PFSK-1 (cell line): ENCODE results near the gene ANKHD1.

Experiments
- FOXP2 ChIP-seq: optimal IDR thresholded peaks from 2 replicates; pipeline ENCODE3; 2011; ENCODE audit warnings: borderline replicate concordance, control low read depth, inconsistent platforms; ENCODE audit not compliant: insufficient read depth; ENCODE audit errors: extremely low read length, extremely low read depth
- POLR2AphosphoS5 ChIP-seq: IDR thresholded peaks from 2 replicates; pipeline ENCODE4 v1.6.1; 2012; ENCODE audit warnings: low read depth, mild to moderate bottlenecking, control low read depth, low read length, moderate library complexity
- REST ChIP-seq, 2 experiments: IDR thresholded peaks; 2 replicates each; pipeline versions ENCODE4 v1.6.1 to v1.8.0; 2011 to 2012; ENCODE audit warnings: low read depth in 2 of 2, low read length in 2 of 2, control low read depth in 1 of 2, inconsistent platforms in 1 of 2, mild to moderate bottlenecking in 1 of 2, moderate library complexity in 1 of 2; ENCODE audit not compliant: insufficient read depth in 1 of 2
- SIN3A ChIP-seq: IDR thresholded peaks from 2 replicates; pipeline ENCODE4 v1.6.1; 2012; ENCODE audit warnings: mild to moderate bottlenecking, low read length, moderate library complexity, borderline replicate concordance; ENCODE audit not compliant: insufficient read depth
- TAF1 ChIP-seq: IDR thresholded peaks from 2 replicates; pipeline ENCODE4 v1.6.1; 2012; ENCODE audit warnings: low read length, control low read depth, borderline replicate concordance; ENCODE audit not compliant: insufficient read depth

Gene ANKHD1

GRCh38 chr5:140466981-140467742 is 65.5 kb downstream of the ANKHD1 start:
- TF ChIP-seq FOXP2: no peak
- no peak for TF ChIP-seq SIN3A
- no peak for TF ChIP-seq REST (IDR thresholded peaks at IDR 0.05; ENCODE audit: insufficient read depth in 1 of 2, low read depth in 2 of 2, low read length in 2 of 2)
- TF ChIP-seq POLR2AphosphoS5: no peak
- no peak for TF ChIP-seq TAF1

- TF ChIP-seq FOXP2: no peak
- TF ChIP-seq SIN3A: no peak
- TF ChIP-seq REST (IDR thresholded peaks at IDR 0.05; ENCODE audit: insufficient read depth in 1 of 2, low read depth in 2 of 2, low read length in 2 of 2): no peak
- no peak for TF ChIP-seq POLR2AphosphoS5
- TF ChIP-seq TAF1: no peak
These were observed 66.6 kb downstream of the ANKHD1 start for GRCh38 chr5:140468188-140468587.

GRCh38 chr5:140469259-140469658 is 67.6 kb downstream of the ANKHD1 start:
- TF ChIP-seq SIN3A (no peak), POLR2AphosphoS5 (no peak)

GRCh38 chr5:140480310-140481014 is 78.8 kb downstream of the ANKHD1 start:
- no peak for TF ChIP-seq TAF1
- TF ChIP-seq FOXP2: no peak
- TF ChIP-seq REST (IDR thresholded peaks at IDR 0.05; ENCODE audit: insufficient read depth in 1 of 2, low read depth in 2 of 2, low read length in 2 of 2): no peak
- TF ChIP-seq SIN3A: no peak
- no peak for TF ChIP-seq POLR2AphosphoS5

- TF ChIP-seq TAF1: no peak
- TF ChIP-seq POLR2AphosphoS5: no peak
- no peak for TF ChIP-seq FOXP2
- no peak for TF ChIP-seq SIN3A
- no peak for TF ChIP-seq REST (IDR thresholded peaks at IDR 0.05; ENCODE audit: insufficient read depth in 1 of 2, low read depth in 2 of 2, low read length in 2 of 2)
These were observed 80.1 kb downstream of the ANKHD1 start for GRCh38 chr5:140481758-140482157.

- TF ChIP-seq TAF1 (no peak), SIN3A (no peak), POLR2AphosphoS5 (no peak), FOXP2 (no peak), REST (IDR thresholded peaks at IDR 0.05; ENCODE audit: insufficient read depth in 1 of 2, low read depth in 2 of 2, low read length in 2 of 2) (no peak)
These were observed 81.4 kb downstream of the ANKHD1 start for GRCh38 chr5:140483055-140483454.
